ENCODE measurements around the gene ST14.
A peak's percentile ranks its signal among the peaks of the same experiment; 100 is the strongest.

The ST14 gene

DNA sequence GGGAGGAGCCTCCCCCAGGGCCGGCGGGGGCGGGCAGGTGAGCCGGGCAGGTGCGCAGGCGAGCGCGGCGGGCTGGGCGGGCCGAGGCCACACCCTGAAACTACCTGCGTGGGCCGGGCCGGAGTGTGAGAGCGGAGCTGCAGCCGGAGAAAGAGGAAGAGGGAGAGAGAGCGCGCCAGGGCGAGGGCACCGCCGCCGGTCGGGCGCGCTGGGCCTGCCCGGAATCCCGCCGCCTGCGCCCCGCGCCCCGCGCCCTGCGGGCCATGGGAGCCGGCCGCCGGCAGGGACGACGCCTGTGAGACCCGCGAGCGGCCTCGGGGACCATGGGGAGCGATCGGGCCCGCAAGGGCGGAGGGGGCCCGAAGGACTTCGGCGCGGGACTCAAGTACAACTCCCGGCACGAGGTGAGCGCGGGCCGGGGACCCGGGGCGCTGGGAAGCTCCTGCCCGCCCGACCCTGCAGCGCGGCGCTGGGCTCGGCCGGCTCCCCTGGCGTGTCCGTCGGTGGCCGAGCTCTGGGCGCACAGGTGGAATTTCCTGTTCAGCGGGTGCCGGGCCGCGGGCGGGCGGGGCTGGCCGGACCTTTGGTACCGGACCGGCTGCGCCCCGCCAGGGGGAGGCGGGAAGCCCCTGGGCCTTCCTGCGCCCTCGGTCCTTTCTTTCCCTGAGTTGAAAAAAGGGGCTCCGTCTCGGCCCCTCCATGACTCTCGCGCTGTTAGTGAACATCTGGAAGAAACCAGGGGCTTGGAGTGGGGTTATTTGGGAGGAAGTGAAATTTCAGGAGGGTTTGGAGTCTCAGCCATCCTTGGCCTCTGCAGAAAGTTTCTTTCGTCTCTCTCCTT, at the start of gene ST14:
TSS of gene ST14 (plus strand) at position 126 of the 841 bp plus-strand sequence. CDS start at position 324, 198 bp downstream.
- Histone ChIP-seq H3K4me1 (ENCODE audit: control insufficient read depth, insufficient read depth, low read length) (peaks cover 11% of the 10 kb centered on the region), H3K4me3 (ENCODE audit: low read depth, low read length) (peak within 1 kb of the TSS; percentile 55), H3K9ac (ENCODE audit: low read depth, low read length) (peak within 1 kb of the TSS; percentile 39)

DNA sequence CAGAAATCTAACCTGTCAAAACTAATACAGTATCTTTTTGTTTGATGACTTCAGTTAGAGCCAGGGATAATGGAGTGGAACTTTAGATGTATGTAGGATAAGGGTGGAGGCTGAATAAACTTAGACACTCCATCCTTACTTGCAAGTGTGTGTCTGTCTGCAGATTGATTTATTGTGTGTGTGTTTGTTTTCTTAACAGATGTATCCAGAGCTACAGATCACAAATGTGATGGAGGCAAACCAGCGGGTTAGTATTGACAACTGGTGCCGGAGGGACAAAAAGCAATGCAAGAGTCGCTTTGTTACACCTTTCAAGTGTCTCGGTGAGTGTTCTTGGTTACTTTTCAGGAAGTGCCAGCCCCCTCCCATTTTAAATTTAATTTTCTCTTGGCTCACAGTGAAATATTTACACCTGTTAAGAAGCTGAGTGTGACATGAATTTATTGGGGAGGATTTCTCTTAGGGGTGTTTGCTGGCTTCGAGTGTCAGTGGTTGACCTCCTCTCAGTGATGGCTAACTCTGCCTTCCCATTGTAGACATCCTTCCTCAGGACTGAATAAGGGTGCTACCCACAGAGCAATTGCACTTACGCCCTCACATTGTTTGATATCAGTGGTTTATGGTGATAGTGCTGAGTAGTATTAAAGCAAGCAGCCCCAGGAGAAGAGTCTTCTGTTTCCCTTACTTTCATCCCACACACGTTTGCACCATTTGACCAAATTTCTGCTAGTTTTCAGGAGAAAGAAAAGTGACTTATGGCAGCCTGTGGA, 49.1 kb upstream of the ST14 start:
- peaks cover 5% of the 10 kb centered on the region for H3K4me1 ChIP-seq (ENCODE audit: control insufficient read depth, insufficient read depth, low read length)
- no peaks in the 10 kb centered on the region for H3K27me3 ChIP-seq (ENCODE audit: control insufficient read depth, insufficient read depth, low read length)
- H3K4me3 ChIP-seq (ENCODE audit: low read depth, low read length) = no peak overlapping the region
- no peaks in the 10 kb centered on the region for H3K9me3 ChIP-seq (ENCODE audit: control insufficient read depth, insufficient read depth, low read length)
- H3K9ac ChIP-seq (ENCODE audit: low read depth, low read length) = no peak overlapping the region
- peaks cover 13% of the 10 kb centered on the region for H3K36me3 ChIP-seq (ENCODE audit: control insufficient read depth, insufficient read depth, low read length)

More for the DNA sequence above, at the start of gene ST14:
- Histone ChIP-seq H3K9me3 (ENCODE audit: control insufficient read depth, insufficient read depth, low read length) (no peaks in the 10 kb centered on the region), H3K36me3 (ENCODE audit: control insufficient read depth, insufficient read depth, low read length) (no peaks in the 10 kb centered on the region), H3K27me3 (ENCODE audit: control insufficient read depth, insufficient read depth, low read length) (peaks cover 43% of the 10 kb centered on the region)

DNA sequence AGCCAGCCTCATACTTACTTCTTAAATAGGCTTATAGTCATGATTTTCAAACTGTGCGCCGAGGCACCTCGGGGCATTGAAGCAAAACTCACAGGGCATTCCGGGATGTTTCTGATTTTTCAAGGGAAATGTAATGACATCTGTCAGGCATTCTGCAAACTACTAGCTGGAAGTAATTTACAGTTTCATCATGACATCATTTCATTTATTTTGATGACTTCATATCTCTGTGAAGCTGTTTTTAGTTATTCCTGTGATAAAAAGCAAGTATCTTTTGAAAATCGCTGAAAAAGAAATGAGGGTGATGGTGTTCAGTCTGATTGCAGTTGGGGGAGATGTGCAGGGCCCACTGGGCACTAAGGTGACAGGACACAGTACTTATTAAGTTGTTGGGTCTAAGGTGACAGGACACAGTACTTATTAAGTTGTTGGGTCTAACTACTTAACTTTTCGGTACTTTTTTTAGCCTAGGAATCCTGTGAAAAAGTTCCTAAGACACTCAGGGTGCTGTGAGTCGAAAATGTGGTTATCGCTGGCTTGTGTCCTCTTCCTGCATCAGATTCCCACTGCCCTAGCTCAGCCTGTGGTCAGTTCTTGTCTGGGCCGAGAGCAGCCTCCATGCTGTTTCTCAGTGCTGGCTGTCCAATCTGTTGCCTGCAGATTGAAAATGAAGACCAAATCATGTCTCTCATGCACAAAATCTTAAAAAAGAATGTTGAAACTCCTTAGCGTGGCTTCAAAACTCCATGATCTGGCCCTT, 47.3 kb upstream of the ST14 start:
- peaks cover 5% of the 10 kb centered on the region for H3K4me1 ChIP-seq (ENCODE audit: control insufficient read depth, insufficient read depth, low read length)
- H3K36me3 ChIP-seq (ENCODE audit: control insufficient read depth, insufficient read depth, low read length) = peaks cover 13% of the 10 kb centered on the region
- H3K9me3 ChIP-seq (ENCODE audit: control insufficient read depth, insufficient read depth, low read length) = no peaks in the 10 kb centered on the region
- H3K9ac ChIP-seq (ENCODE audit: low read depth, low read length) = no peak overlapping the region
- no peak overlapping the region for H3K4me3 ChIP-seq (ENCODE audit: low read depth, low read length)
- no peaks in the 10 kb centered on the region for H3K27me3 ChIP-seq (ENCODE audit: control insufficient read depth, insufficient read depth, low read length)

DNA sequence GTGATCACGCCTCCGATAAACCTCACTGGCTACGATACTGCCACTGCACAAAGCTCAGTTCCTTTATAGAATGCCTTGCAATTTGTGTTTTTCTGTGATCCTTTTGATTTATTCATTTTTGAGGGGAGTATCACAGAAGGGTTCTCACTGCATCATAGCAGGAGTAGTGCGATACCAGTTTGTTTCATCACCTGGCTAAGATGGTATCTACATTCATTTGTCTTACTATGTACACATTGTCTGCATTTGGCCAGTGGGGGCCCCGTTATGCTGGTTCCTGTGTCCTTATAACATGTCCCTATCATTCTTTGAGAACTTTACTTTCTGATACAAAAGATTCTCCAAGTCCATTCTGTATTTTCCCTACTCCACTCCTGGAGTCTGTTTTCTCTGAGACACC, 45.3 kb upstream of the ST14 start:
- H3K27me3 ChIP-seq (ENCODE audit: control insufficient read depth, insufficient read depth, low read length) = no peaks in the 10 kb centered on the region
- no peak overlapping the region for H3K9ac ChIP-seq (ENCODE audit: low read depth, low read length)
- H3K36me3 ChIP-seq (ENCODE audit: control insufficient read depth, insufficient read depth, low read length) = peaks cover 13% of the 10 kb centered on the region
- peaks cover 4% of the 10 kb centered on the region for H3K4me1 ChIP-seq (ENCODE audit: control insufficient read depth, insufficient read depth, low read length)
- no peaks in the 10 kb centered on the region for H3K9me3 ChIP-seq (ENCODE audit: control insufficient read depth, insufficient read depth, low read length)
- H3K4me3 ChIP-seq (ENCODE audit: low read depth, low read length) = no peak overlapping the region

DNA sequence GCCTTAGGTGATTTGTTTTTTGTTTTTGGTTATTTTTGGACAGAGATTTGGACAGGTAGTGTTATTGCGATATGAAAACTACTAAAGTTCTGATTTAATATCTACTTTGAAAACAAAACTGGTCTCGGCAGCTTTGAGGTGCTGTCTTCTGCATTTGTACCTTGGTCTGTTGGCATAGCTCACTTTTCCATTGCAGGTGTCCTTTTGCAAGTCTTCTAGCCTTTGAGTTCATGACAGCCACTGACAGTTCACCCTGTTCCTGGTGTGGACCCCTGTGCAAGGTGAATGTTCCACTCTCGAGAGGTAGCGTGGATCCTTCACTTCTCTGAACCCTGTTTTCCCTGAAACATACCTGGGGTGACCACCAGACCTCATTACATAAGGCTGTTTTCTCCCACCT, 44.9 kb upstream of the ST14 start:
- Histone ChIP-seq H3K4me1 (ENCODE audit: control insufficient read depth, insufficient read depth, low read length) (no peaks in the 10 kb centered on the region), H3K27me3 (ENCODE audit: control insufficient read depth, insufficient read depth, low read length) (no peaks in the 10 kb centered on the region), H3K9ac (ENCODE audit: low read depth, low read length) (no peak overlapping the region), H3K4me3 (ENCODE audit: low read depth, low read length) (no peak overlapping the region), H3K9me3 (ENCODE audit: control insufficient read depth, insufficient read depth, low read length) (no peaks in the 10 kb centered on the region), H3K36me3 (ENCODE audit: control insufficient read depth, insufficient read depth, low read length) (peaks cover 13% of the 10 kb centered on the region)

DNA sequence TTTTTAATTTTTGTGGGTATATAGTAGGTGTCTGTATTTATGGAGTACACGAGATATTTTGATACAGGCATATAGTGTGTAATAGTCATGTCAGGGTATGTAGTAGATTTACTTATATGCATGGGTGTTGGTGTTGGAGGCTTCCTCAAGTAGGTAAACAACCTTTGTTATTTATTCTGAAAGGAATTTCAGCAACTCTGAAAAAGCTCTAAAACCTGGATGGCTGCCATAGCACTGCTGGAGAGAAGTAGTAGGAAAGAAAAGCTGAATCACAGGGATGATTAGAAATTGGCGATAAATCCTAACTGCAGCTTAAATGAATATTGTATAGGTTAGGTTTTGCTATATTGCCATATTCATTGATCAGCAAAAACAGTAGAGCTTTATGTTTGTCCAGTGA, 44.4 kb upstream of the ST14 start:
- no peak overlapping the region for H3K4me3 ChIP-seq (ENCODE audit: low read depth, low read length)
- H3K36me3 ChIP-seq (ENCODE audit: control insufficient read depth, insufficient read depth, low read length) = peaks cover 9% of the 10 kb centered on the region
- no peak overlapping the region for H3K9ac ChIP-seq (ENCODE audit: low read depth, low read length)
- H3K9me3 ChIP-seq (ENCODE audit: control insufficient read depth, insufficient read depth, low read length) = no peaks in the 10 kb centered on the region
- H3K4me1 ChIP-seq (ENCODE audit: control insufficient read depth, insufficient read depth, low read length) = no peaks in the 10 kb centered on the region
- no peaks in the 10 kb centered on the region for H3K27me3 ChIP-seq (ENCODE audit: control insufficient read depth, insufficient read depth, low read length)

DNA sequence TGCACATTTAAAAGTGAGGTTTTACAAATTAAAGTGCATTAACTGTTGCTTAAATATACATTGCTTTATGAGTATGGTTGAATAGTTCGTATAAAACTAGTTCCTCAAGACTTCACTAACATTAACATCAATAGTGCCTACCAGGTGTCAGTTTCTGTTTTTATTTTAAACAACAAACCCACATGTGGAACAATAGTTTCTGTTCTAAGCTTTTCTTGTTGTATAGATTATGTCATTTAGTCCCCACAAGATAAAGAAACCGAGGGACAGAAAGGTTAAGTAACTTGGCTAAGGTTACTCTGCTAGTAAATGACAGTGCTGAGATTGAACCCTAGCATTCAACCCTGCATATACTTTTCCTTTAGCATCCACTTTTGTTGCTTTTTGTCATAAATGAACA, 41.4 kb upstream of the ST14 start:
- Histone ChIP-seq H3K9me3 (ENCODE audit: control insufficient read depth, insufficient read depth, low read length) (no peaks in the 10 kb centered on the region), H3K36me3 (ENCODE audit: control insufficient read depth, insufficient read depth, low read length) (peaks cover 11% of the 10 kb centered on the region), H3K9ac (ENCODE audit: low read depth, low read length) (no peak overlapping the region), H3K27me3 (ENCODE audit: control insufficient read depth, insufficient read depth, low read length) (no peaks in the 10 kb centered on the region), H3K4me3 (ENCODE audit: low read depth, low read length) (no peak overlapping the region), H3K4me1 (ENCODE audit: control insufficient read depth, insufficient read depth, low read length) (no peaks in the 10 kb centered on the region)

DNA sequence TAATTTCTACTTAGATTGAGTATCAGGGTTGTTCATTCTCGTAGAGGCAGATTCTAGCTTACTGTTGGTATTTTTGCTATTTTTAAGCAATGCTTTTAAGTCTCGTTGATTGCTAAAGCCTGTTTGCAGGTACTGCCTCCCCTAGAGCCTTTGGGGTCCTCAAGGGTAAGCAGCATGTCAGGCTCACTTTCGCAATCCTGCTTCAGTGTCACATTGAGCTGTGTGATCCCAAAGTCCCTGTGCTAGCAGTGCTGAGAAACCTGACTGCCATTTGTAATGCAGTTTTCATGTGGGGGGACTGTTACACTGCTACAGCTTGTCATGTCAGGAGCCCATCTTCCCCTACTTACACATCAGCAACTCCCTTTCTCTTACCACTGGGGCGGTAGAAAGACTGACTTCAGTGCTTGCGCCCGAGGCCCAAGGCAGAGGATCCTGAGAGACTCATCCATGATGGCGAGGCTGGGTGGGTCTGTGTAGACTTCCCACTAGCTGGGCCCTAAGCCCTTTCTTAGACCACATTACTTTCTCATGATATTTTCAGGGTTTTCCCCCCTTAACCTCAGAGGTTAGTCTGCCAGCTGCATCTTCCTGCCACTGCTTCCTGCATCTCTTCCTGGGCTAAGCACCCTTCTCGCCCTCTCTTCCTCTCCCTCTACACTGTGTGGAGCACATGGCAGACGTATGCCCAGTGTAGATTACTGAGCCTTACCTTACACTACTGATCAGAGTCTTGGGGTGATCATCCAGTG, 40.8 kb upstream of the ST14 start:
- H3K27me3 ChIP-seq (ENCODE audit: control insufficient read depth, insufficient read depth, low read length) = no peaks in the 10 kb centered on the region
- H3K4me1 ChIP-seq (ENCODE audit: control insufficient read depth, insufficient read depth, low read length) = no peaks in the 10 kb centered on the region
- no peak overlapping the region for H3K9ac ChIP-seq (ENCODE audit: low read depth, low read length)
- peaks cover 18% of the 10 kb centered on the region for H3K36me3 ChIP-seq (ENCODE audit: control insufficient read depth, insufficient read depth, low read length)
- H3K4me3 ChIP-seq (ENCODE audit: low read depth, low read length) = no peak overlapping the region
- no peaks in the 10 kb centered on the region for H3K9me3 ChIP-seq (ENCODE audit: control insufficient read depth, insufficient read depth, low read length)

DNA sequence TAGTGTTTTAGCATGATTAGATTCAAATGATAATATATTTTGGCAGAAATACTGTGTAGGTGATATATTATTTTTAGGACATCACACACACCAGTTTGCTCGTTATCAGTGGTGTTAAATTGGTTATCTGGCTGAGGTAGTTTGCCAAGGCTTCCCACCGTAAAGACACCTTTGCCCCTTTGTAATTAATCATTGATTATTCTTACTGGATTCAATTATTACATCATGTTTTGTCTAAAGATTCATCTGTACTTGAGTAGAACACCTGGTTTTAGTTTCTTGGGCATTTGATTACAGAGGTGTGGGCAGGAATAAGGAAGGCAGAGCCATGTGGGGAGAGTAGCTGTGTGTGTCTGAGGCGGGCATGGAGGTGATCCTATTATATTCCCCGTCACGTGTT, 39.5 kb upstream of the ST14 start:
- Histone ChIP-seq H3K9ac (ENCODE audit: low read depth, low read length) (no peak overlapping the region), H3K36me3 (ENCODE audit: control insufficient read depth, insufficient read depth, low read length) (peaks cover 25% of the 10 kb centered on the region), H3K9me3 (ENCODE audit: control insufficient read depth, insufficient read depth, low read length) (no peaks in the 10 kb centered on the region)

DNA sequence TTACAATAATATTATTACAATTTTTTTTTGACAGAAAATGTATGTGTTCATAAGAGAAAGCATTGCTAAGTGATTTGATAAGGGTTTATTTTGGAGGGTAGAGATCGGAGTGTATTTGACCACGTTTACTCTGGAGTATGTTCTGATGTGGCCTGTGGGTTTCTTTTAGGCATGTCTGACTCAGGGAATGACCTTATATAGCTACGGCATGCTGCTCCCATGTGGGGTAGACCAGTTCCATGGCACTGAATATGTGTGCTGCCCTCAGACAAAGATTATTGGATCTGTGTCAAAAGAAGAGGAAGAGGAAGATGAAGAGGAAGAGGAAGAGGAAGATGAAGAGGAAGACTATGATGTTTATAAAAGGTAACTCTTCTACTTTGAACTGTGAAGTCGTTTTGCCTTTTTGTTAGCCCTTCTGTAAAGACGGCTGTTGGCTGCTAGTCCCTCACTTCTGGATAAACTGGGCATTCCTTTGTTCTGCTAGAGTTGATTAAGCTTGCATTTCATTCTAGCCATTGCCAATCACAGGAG, 38.1 kb upstream of the ST14 start:
- Histone ChIP-seq H3K9ac (ENCODE audit: low read depth, low read length) (no peak overlapping the region), H3K36me3 (ENCODE audit: control insufficient read depth, insufficient read depth, low read length) (peaks cover 28% of the 10 kb centered on the region), H3K4me1 (ENCODE audit: control insufficient read depth, insufficient read depth, low read length) (no peaks in the 10 kb centered on the region), H3K9me3 (ENCODE audit: control insufficient read depth, insufficient read depth, low read length) (no peaks in the 10 kb centered on the region), H3K27me3 (ENCODE audit: control insufficient read depth, insufficient read depth, low read length) (no peaks in the 10 kb centered on the region), H3K4me3 (ENCODE audit: low read depth, low read length) (no peak overlapping the region)

More for the DNA sequence above, 39.5 kb upstream of the ST14 start:
- no peaks in the 10 kb centered on the region for H3K27me3 ChIP-seq (ENCODE audit: control insufficient read depth, insufficient read depth, low read length)
- no peaks in the 10 kb centered on the region for H3K4me1 ChIP-seq (ENCODE audit: control insufficient read depth, insufficient read depth, low read length)
- no peak overlapping the region for H3K4me3 ChIP-seq (ENCODE audit: low read depth, low read length)

DNA sequence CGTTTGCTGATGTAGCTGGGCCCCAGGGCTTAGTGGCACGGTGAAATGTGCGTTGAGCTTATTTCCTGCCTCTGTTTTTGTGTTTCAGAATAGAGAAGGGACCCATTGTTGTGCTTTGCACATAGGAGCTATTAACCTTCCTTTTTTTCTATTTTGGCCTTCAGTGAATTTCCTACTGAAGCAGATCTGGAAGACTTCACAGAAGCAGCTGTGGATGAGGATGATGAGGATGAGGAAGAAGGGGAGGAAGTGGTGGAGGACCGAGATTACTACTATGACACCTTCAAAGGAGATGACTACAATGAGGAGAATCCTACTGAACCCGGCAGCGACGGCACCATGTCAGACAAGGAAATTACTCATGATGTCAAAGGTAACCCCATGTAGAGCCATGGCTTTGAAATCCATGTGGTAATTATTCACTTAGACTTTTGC, 37.4 kb upstream of the ST14 start:
- Histone ChIP-seq H3K9me3 (ENCODE audit: control insufficient read depth, insufficient read depth, low read length) (no peaks in the 10 kb centered on the region), H3K27me3 (ENCODE audit: control insufficient read depth, insufficient read depth, low read length) (no peaks in the 10 kb centered on the region), H3K9ac (ENCODE audit: low read depth, low read length) (no peak overlapping the region), H3K4me3 (ENCODE audit: low read depth, low read length) (no peak overlapping the region), H3K36me3 (ENCODE audit: control insufficient read depth, insufficient read depth, low read length) (peaks cover 30% of the 10 kb centered on the region), H3K4me1 (ENCODE audit: control insufficient read depth, insufficient read depth, low read length) (no peaks in the 10 kb centered on the region)
